Body of pancreas (tissue), 4 donors: ENCODE data around the gene PHLDB1.

Experiments
- POLR2A ChIP-seq, 3 donors: fragments of 450-650 bp; IDR thresholded peaks; one replicate each; pipeline ENCODE4 v1.6.1; 2016; ENCODE audit warnings: antibody characterized with exemption in 3 of 3, mild to moderate bottlenecking in 2 of 3
- TF ChIP-seq, protein P1 (sequence below), 7 experiments: fragments of 450-650 bp in 4 of 7; fragments of 200-600 bp in 3 of 7; sonication (generic) in 3 of 7; IDR thresholded peaks; one replicate each; pipeline ENCODE4 v1.5.1; 2016 to 2019; ENCODE audit warnings: antibody characterized with exemption in 7 of 7

DNA sequence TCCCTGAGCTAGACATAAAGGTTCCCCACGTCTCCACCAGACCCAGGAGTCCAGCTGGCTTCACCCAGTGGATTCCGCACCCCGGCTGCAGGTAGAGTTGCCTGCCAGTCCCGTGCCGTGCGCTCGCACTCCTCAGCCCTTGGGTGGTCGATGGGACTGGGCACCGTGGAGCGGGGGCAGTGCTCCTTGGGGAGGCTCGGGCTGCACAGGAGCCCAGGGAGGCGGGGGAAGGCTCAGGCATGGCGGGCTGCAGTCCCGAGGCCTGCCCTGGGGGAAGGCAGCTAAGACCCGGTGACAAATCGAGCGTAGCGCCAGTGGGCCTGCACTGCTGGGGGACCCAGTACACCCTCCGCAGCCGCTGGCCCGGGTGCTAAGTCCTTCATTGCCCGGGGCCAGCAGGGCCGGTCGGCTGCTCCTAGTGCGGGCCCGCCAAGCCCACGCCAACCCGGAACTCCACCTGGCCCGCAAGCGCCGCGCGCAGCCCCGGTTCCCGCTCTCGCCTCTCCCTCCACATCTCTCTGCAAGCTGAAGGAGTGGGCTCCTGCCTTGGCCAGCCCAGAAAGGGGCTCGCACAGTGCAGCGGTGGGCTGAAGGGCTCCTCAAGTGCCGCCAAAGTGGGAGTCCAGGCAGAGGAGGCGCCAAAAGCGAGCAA lies 81.6 kb downstream of the PHLDB1 start:
- TF ChIP-seq, protein P1, sequence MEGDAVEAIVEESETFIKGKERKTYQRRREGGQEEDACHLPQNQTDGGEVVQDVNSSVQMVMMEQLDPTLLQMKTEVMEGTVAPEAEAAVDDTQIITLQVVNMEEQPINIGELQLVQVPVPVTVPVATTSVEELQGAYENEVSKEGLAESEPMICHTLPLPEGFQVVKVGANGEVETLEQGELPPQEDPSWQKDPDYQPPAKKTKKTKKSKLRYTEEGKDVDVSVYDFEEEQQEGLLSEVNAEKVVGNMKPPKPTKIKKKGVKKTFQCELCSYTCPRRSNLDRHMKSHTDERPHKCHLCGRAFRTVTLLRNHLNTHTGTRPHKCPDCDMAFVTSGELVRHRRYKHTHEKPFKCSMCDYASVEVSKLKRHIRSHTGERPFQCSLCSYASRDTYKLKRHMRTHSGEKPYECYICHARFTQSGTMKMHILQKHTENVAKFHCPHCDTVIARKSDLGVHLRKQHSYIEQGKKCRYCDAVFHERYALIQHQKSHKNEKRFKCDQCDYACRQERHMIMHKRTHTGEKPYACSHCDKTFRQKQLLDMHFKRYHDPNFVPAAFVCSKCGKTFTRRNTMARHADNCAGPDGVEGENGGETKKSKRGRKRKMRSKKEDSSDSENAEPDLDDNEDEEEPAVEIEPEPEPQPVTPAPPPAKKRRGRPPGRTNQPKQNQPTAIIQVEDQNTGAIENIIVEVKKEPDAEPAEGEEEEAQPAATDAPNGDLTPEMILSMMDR (IDR thresholded peaks at IDR 0.05) = no peak
- no peak for TF ChIP-seq POLR2A (IDR thresholded peaks at IDR 0.05)
